Measurements from ENCODE around the gene VPS45. TPM values are rescaled to one million over a fixed set of nuclear protein-coding genes. Genes with fewer than 3 reads are reported as not detected.
"Not testable (repeated sequence)": the region's sequence is repeated elsewhere in the genome, so short reads cannot be mapped to it uniquely, and the experiment has no call there.

The VPS45 gene
- total RNA-seq, 6 experiments from 2014 or later, result 35.6 to 43.3 (median 37.1) TPM

DNA sequence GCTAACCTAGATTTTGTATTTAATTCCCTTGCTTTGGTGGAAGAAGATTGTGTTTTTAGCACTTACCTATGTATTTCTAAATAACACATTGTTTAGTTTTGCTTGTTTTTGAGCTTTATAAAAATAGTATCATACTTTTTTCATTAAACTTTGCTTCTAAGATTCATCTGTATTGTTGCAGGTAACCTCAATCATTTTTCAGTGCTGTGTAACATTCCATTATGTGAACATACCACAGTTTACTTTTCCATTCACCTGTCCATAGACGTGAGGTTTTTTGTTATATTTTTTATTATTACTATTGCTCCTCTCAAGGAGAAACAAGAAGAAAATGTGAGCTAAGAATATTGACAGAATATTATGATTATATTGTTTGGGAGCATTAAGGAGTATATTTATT lies 67.0 kb downstream of the VPS45 start:
- TF ChIP-seq, protein P1, sequence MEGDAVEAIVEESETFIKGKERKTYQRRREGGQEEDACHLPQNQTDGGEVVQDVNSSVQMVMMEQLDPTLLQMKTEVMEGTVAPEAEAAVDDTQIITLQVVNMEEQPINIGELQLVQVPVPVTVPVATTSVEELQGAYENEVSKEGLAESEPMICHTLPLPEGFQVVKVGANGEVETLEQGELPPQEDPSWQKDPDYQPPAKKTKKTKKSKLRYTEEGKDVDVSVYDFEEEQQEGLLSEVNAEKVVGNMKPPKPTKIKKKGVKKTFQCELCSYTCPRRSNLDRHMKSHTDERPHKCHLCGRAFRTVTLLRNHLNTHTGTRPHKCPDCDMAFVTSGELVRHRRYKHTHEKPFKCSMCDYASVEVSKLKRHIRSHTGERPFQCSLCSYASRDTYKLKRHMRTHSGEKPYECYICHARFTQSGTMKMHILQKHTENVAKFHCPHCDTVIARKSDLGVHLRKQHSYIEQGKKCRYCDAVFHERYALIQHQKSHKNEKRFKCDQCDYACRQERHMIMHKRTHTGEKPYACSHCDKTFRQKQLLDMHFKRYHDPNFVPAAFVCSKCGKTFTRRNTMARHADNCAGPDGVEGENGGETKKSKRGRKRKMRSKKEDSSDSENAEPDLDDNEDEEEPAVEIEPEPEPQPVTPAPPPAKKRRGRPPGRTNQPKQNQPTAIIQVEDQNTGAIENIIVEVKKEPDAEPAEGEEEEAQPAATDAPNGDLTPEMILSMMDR (IDR thresholded peaks at IDR 0.05), result no peak
- H3K27me3 Mint-ChIP-seq (ENCODE audit: insufficient read depth), result no peaks in the 10 kb centered on the region
- no peak for DNase-seq
- H3K4me3 Mint-ChIP-seq, result no peak overlapping the region
- H3K36me3 Mint-ChIP-seq (ENCODE audit: low read depth), result no peaks in the 10 kb centered on the region; the same call in 1 of the 2 replicates
- H3K9me3 Mint-ChIP-seq, result no peaks in the 10 kb centered on the region
- H3K4me1 Mint-ChIP-seq (ENCODE audit: low read depth), result peaks cover 16% of the 10 kb centered on the region
- no peak overlapping the region for H3K27ac Mint-ChIP-seq

DNA sequence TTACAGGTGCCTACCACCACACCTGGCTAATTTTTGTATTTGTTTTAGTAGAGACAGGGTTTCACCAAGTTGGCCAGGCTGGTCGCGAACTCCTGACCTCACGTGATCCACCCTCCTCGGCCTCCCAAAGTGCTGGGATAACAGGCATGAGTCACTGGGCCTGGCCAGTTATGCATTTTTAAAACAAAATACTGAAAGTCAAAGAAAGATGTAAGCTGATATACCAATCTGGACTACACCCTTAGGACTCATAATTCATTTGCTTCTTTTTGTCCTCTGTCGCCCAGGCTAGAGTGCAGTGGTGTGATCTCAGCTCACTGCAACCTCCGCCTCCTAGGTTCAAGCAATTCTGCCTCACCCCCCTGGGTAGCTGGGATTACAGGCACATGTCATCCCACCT lies 67.8 kb downstream of the VPS45 start:
- H3K4me1 Mint-ChIP-seq (ENCODE audit: low read depth), result peaks cover 16% of the 10 kb centered on the region

DNA sequence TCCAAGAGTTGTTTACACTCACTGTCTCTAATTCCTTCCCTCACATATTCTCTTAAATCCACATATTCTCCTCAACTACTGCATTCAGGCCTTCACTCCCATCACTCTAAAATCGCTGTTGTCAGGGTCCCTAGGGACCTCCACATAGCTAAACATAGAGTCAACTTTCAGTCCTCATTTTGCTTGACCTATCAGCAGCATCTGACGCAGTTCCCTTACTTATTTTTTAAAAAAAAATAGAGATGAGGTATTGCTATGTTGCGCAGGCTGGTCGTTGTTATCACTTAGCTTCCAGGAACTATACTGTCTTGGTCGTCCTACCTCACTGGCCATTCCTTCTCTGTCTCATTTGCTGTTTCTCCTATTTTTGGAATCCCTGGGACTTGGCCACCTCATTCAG lies 70.5 kb downstream of the VPS45 start:
- no peaks in the 10 kb centered on the region; the same call in 1 of the 2 replicates for H3K36me3 Mint-ChIP-seq (ENCODE audit: low read depth)
- TF ChIP-seq, protein P1 (IDR thresholded peaks at IDR 0.05), result no peak

More for the DNA sequence above, 67.8 kb downstream of the VPS45 start:
- not testable (repeated sequence) for H3K9me3 Mint-ChIP-seq; H3K27ac Mint-ChIP-seq; H3K36me3 Mint-ChIP-seq (ENCODE audit: low read depth); DNase-seq; H3K27me3 Mint-ChIP-seq (ENCODE audit: insufficient read depth); H3K4me3 Mint-ChIP-seq

DNA sequence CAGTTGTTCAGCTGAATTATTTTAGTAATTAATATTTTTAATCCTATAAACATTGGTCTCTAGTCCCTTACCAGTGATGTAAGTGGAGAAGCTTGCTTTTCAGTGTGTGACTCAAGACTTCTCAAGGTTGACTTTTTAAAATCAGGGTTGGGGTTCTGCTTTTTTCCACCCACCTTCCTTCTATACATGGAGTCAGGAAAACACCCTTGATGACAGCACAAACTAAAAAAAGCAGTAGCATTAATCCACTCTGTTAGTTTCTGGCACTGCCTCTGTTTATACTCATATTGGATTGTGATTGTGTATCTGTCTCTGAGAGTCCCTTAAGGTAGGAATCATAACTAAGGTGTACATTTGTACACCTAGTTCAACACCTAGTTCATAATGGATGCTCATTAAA lies 73.9 kb downstream of the VPS45 start:
- peaks cover 17% of the 10 kb centered on the region for H3K4me1 Mint-ChIP-seq (ENCODE audit: low read depth)
- H3K36me3 Mint-ChIP-seq (ENCODE audit: low read depth), result no peaks in the 10 kb centered on the region
- no peak overlapping the region for H3K4me3 Mint-ChIP-seq
- no peaks in the 10 kb centered on the region for H3K9me3 Mint-ChIP-seq
- no peaks in the 10 kb centered on the region for H3K27me3 Mint-ChIP-seq (ENCODE audit: insufficient read depth)
- H3K27ac Mint-ChIP-seq, result peak overlapping the region; percentile 67
- no peak for DNase-seq
- TF ChIP-seq, protein P1 (IDR thresholded peaks at IDR 0.05), result no peak

More for the DNA sequence above, 70.5 kb downstream of the VPS45 start:
- Mint-ChIP-seq H3K9me3 (no peaks in the 10 kb centered on the region), H3K4me3 (no peak overlapping the region), H3K27me3 (ENCODE audit: insufficient read depth) (no peaks in the 10 kb centered on the region), H3K4me1 (ENCODE audit: low read depth) (peaks cover 17% of the 10 kb centered on the region), H3K27ac (no peak overlapping the region)
- no peak for DNase-seq

DNA sequence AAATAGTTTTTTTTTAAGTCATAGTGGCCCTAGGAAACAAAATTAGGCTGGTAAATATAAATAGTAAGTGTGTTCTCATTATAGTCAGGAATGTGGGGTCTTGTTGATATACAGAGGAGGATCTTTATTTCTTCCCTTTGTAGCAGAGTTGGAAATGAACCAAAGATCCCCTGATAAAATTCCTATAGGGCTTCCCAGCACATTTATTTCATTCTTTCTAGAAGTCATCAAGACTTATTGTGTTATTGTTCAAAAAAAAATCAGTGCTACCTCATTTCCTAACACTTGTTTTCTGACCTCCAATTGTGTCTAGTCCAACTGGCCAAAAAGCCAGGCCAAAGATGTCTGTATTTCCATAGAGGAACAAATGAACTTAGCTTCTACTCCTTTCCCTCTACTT lies 74.5 kb downstream of the VPS45 start:
- Mint-ChIP-seq H3K4me3 (peak overlapping the region; percentile 31; the same call in 1 of the 2 replicates), H3K27me3 (ENCODE audit: insufficient read depth) (no peaks in the 10 kb centered on the region), H3K9me3 (no peaks in the 10 kb centered on the region), H3K4me1 (ENCODE audit: low read depth) (peaks cover 17% of the 10 kb centered on the region), H3K27ac (peak overlapping the region; percentile 67), H3K36me3 (ENCODE audit: low read depth) (no peaks in the 10 kb centered on the region)
- TF ChIP-seq, protein P1 (IDR thresholded peaks at IDR 0.05), result no peak
- DNase-seq, result no peak

DNA sequence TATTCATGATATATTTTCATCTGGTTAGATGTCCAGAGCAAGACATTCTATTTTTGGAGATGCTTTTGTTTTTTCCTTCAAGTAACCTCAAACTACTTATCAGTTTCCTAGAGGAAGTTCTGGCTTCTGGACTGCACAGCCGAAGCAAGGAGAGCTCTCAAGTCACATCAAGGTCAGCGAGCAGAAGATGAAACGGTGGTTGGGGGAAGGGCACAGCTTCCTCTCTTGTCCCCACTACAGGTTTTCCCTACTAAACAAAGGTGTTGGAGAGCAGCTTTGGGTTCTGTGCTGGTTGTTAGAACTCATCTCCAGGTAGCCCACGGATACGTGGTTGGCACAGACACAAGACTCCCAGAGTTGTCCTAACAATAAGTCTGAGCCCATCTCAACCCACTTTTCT lies 77.0 kb downstream of the VPS45 start:
- no peak overlapping the region for H3K27ac Mint-ChIP-seq
- no peak for DNase-seq
- TF ChIP-seq, protein P1 (IDR thresholded peaks at IDR 0.05), result no peak
- peaks cover 33% of the 10 kb centered on the region for H3K4me1 Mint-ChIP-seq (ENCODE audit: low read depth)
- no peaks in the 10 kb centered on the region for H3K9me3 Mint-ChIP-seq
- no peaks in the 10 kb centered on the region for H3K36me3 Mint-ChIP-seq (ENCODE audit: low read depth)
- no peaks in the 10 kb centered on the region for H3K27me3 Mint-ChIP-seq (ENCODE audit: insufficient read depth)
- no peak overlapping the region for H3K4me3 Mint-ChIP-seq

DNA sequence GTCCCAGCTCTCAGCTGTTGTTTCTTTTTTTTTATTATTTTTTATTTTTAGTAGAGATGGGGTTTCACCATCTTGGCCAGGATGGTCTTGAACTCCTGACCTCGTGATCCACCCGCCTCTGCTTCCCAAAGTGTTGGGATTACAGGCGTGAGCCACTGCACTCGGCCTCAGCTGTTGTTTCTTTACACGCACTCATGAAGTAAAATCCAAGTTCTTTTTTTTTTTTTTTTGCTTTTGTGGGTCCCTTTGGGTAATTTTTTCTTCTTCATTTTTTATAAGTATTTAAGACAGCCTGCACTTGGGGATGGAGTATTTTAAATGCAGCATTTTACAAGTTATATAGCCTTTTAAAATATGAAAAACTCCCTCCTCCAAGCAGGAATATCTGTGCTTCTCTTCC lies 78.4 kb downstream of the VPS45 start:
- not testable (repeated sequence) for H3K27ac Mint-ChIP-seq; H3K4me3 Mint-ChIP-seq; H3K9me3 Mint-ChIP-seq; H3K36me3 Mint-ChIP-seq (ENCODE audit: low read depth); DNase-seq; H3K27me3 Mint-ChIP-seq (ENCODE audit: insufficient read depth)
- H3K4me1 Mint-ChIP-seq (ENCODE audit: low read depth), result peaks cover 35% of the 10 kb centered on the region

All from HFFc6 (cell line).